ENCODE measurements around the gene CCT6B.
"Not testable (repeated sequence)": the region's sequence is repeated elsewhere in the genome, so short reads cannot be mapped to it uniquely, and the experiment has no call there.

Gene CCT6B

GRCh38 chr17:34961093-34961911 is at the start of gene CCT6B, which contains the start of gene ZNF830:
Gene CCT6B (minus strand): TSS chr17:34961460. CDS start chr17:34961393, 67 bp downstream.
Gene ZNF830 (plus strand): TSS chr17:34961540. CDS start chr17:34961567, 27 bp downstream.
- TF ChIP-seq Cebpa-rat (IDR thresholded peaks at IDR 0.05) = no peak

GRCh38 chr17:35010093-35010492 is 48.8 kb upstream of the CCT6B start:
- Histone ChIP-seq H3K27me3 (no peaks in the 10 kb centered on the region), H4K20me1 (no peaks in the 10 kb centered on the region), H3K36me3 (peaks cover 62% of the 10 kb centered on the region), H3K27ac (no peak overlapping the region), H3K9me3 (no peaks in the 10 kb centered on the region), H3K4me2 (no peak overlapping the region), H3K4me1 (no peaks in the 10 kb centered on the region), H3K9ac (no peak overlapping the region), H3K4me3 (no peak overlapping the region)
- TF ChIP-seq Cebpa-rat (IDR thresholded peaks at IDR 0.05) = no peak

More at GRCh38 chr17:34961093-34961911, at the start of gene CCT6B, which contains the start of gene ZNF830:
- no peaks in the 10 kb centered on the region for H3K9me3 ChIP-seq
- H4K20me1 ChIP-seq = no peaks in the 10 kb centered on the region
- peak within 1 kb of the TSS; percentile 92 for H3K9ac ChIP-seq
- peaks cover 23% of the 10 kb centered on the region for H3K36me3 ChIP-seq
- H3K4me2 ChIP-seq = peak within 1 kb of the TSS; percentile 90
- H3K4me1 ChIP-seq = peaks cover 24% of the 10 kb centered on the region
- H3K27ac ChIP-seq = peak within 1 kb of the TSS; percentile 95
- H3K4me3 ChIP-seq = peak within 1 kb of the TSS; percentile 89
- H3K27me3 ChIP-seq = no peaks in the 10 kb centered on the region

- H3K27ac ChIP-seq = no peak overlapping the region
- no peaks in the 10 kb centered on the region for H3K27me3 ChIP-seq
- no peak overlapping the region for H3K4me3 ChIP-seq
- no peaks in the 10 kb centered on the region for H3K4me1 ChIP-seq
- H3K9me3 ChIP-seq = no peaks in the 10 kb centered on the region
- H3K36me3 ChIP-seq = peaks cover 80% of the 10 kb centered on the region
- no peak for TF ChIP-seq Cebpa-rat (IDR thresholded peaks at IDR 0.05)
- no peak overlapping the region for H3K4me2 ChIP-seq
- no peaks in the 10 kb centered on the region for H4K20me1 ChIP-seq
- no peak overlapping the region for H3K9ac ChIP-seq
Measured at GRCh38 chr17:35006961-35007360, 45.7 kb upstream of the CCT6B start.

GRCh38 chr17:35006345-35006744 is 45.1 kb upstream of the CCT6B start:
- H3K4me2 ChIP-seq = no peak overlapping the region
- no peak overlapping the region for H3K4me3 ChIP-seq
- no peaks in the 10 kb centered on the region for H3K4me1 ChIP-seq
- no peaks in the 10 kb centered on the region for H4K20me1 ChIP-seq
- no peaks in the 10 kb centered on the region for H3K9me3 ChIP-seq
- TF ChIP-seq Cebpa-rat (IDR thresholded peaks at IDR 0.05) = no peak
- H3K27ac ChIP-seq = no peak overlapping the region
- peaks cover 82% of the 10 kb centered on the region for H3K36me3 ChIP-seq
- H3K27me3 ChIP-seq = no peaks in the 10 kb centered on the region
- H3K9ac ChIP-seq = no peak overlapping the region

- H3K9ac ChIP-seq = no peak overlapping the region
- peaks cover 98% of the 10 kb centered on the region for H3K36me3 ChIP-seq
- no peak for TF ChIP-seq Cebpa-rat (IDR thresholded peaks at IDR 0.05)
- H3K9me3 ChIP-seq = no peaks in the 10 kb centered on the region
- H3K27me3 ChIP-seq = no peaks in the 10 kb centered on the region
- H3K4me2 ChIP-seq = no peak overlapping the region
- H3K4me3 ChIP-seq = no peak overlapping the region
- H3K27ac ChIP-seq = no peak overlapping the region
- no peaks in the 10 kb centered on the region for H4K20me1 ChIP-seq
- no peaks in the 10 kb centered on the region for H3K4me1 ChIP-seq
Measured at GRCh38 chr17:35003778-35004177, 42.5 kb upstream of the CCT6B start.

- no peaks in the 10 kb centered on the region for H4K20me1 ChIP-seq
- no peak overlapping the region for H3K4me3 ChIP-seq
- no peak overlapping the region for H3K4me2 ChIP-seq
- no peak overlapping the region for H3K9ac ChIP-seq
- no peaks in the 10 kb centered on the region for H3K9me3 ChIP-seq
- H3K4me1 ChIP-seq = no peaks in the 10 kb centered on the region
- peaks cover 98% of the 10 kb centered on the region for H3K36me3 ChIP-seq
- no peak overlapping the region for H3K27ac ChIP-seq
- no peak for TF ChIP-seq Cebpa-rat (IDR thresholded peaks at IDR 0.05)
- no peaks in the 10 kb centered on the region for H3K27me3 ChIP-seq
Measured at GRCh38 chr17:35002876-35003551, 41.8 kb upstream of the CCT6B start.

- Histone ChIP-seq H3K4me3 (no peak overlapping the region), H4K20me1 (no peaks in the 10 kb centered on the region), H3K4me2 (no peak overlapping the region), H3K4me1 (no peaks in the 10 kb centered on the region), H3K9me3 (no peaks in the 10 kb centered on the region), H3K9ac (no peak overlapping the region), H3K27ac (no peak overlapping the region), H3K27me3 (no peaks in the 10 kb centered on the region), H3K36me3 (peaks cover 98% of the 10 kb centered on the region)
- no peak for TF ChIP-seq Cebpa-rat (IDR thresholded peaks at IDR 0.05)
Measured at GRCh38 chr17:35001549-35001948, 40.3 kb upstream of the CCT6B start.

- not testable (repeated sequence) for H3K4me3 ChIP-seq, H4K20me1 ChIP-seq, H3K4me1 ChIP-seq, H3K27ac ChIP-seq, H3K9ac ChIP-seq, H3K9me3 ChIP-seq, H3K4me2 ChIP-seq, H3K27me3 ChIP-seq
- peaks cover 98% of the 10 kb centered on the region for H3K36me3 ChIP-seq
Measured at GRCh38 chr17:35000965-35001364, 39.7 kb upstream of the CCT6B start.

- no peak overlapping the region for H3K9ac ChIP-seq
- peaks cover 99% of the 10 kb centered on the region for H3K36me3 ChIP-seq
- H4K20me1 ChIP-seq = no peaks in the 10 kb centered on the region
- H3K27ac ChIP-seq = no peak overlapping the region
- no peak overlapping the region for H3K4me3 ChIP-seq
- no peaks in the 10 kb centered on the region for H3K27me3 ChIP-seq
- no peaks in the 10 kb centered on the region for H3K4me1 ChIP-seq
- H3K4me2 ChIP-seq = no peak overlapping the region
- H3K9me3 ChIP-seq = no peaks in the 10 kb centered on the region
- no peak for TF ChIP-seq Cebpa-rat (IDR thresholded peaks at IDR 0.05)
Measured at GRCh38 chr17:34999456-34999855, 38.2 kb upstream of the CCT6B start.

- no peak overlapping the region for H3K4me2 ChIP-seq
- H3K27me3 ChIP-seq = no peaks in the 10 kb centered on the region
- no peaks in the 10 kb centered on the region for H3K9me3 ChIP-seq
- no peak overlapping the region for H3K27ac ChIP-seq
- no peak overlapping the region for H3K4me3 ChIP-seq
- no peaks in the 10 kb centered on the region for H3K4me1 ChIP-seq
- no peaks in the 10 kb centered on the region for H4K20me1 ChIP-seq
- no peak for TF ChIP-seq Cebpa-rat (IDR thresholded peaks at IDR 0.05)
- H3K36me3 ChIP-seq = peaks cover 99% of the 10 kb centered on the region
- no peak overlapping the region for H3K9ac ChIP-seq
Measured at GRCh38 chr17:34998205-34998604, 36.9 kb upstream of the CCT6B start.

Measured in BLaER1 (cell line).